NCI-H774 (cell line): ENCODE data around the gene ACTR8.
"Not testable (repeated sequence)": the region's sequence is repeated elsewhere in the genome, so short reads cannot be mapped to it uniquely, and the experiment has no call there.

Source experiments
- DNase-seq: peaks from one replicate; lab custom pipeline; 2025; lab: John Stamatoyannopoulos, UW

The ACTR8 gene

DNA sequence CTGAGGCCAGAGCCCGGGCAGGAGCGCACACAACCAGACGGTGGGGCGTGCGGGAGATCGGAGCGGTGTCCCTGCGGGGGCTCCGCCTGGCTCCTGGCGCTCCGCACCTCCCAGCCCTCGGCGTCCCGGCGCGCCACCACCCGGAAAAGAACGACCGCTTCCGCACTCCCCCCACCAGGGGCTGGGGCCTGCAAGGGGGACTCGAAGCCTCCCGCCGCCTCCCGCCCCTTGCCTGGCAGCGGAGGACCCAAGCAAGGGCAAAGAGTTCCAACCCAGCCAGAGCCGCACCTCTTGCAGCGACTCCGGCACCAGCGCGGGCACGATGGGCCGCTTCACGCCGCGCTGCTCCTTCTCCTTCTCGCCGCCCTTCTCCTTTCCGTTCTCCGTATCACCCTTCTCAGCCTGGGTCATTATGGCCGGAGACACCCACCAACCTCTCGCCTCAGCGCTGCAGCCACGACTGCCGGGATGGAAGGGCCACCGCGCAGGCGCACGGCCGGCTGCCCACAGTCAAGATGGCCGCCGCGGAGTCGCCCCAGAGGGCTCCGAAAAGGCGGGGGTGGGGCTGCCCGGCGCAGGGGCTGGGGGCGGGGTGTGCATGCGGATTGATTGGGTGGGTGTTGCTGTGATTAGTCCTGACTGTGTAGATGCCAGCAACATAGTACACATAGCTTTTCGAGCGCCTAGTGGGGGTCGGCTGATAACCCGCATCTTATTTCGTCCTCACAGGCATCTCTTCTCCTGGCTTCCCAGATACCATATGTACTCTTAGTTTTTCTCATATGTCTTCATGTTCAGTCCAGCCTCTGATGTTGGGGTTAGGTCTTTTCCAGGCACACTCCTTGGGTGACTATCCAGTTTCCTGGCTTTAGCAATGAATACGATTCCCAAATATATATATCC, at the start of gene ACTR8:
TSS of gene ACTR8 (minus strand) at position 462 of the 903 bp plus-strand sequence. CDS start at position 411, 51 bp downstream.
- peak; percentile 23 for DNase-seq

DNA sequence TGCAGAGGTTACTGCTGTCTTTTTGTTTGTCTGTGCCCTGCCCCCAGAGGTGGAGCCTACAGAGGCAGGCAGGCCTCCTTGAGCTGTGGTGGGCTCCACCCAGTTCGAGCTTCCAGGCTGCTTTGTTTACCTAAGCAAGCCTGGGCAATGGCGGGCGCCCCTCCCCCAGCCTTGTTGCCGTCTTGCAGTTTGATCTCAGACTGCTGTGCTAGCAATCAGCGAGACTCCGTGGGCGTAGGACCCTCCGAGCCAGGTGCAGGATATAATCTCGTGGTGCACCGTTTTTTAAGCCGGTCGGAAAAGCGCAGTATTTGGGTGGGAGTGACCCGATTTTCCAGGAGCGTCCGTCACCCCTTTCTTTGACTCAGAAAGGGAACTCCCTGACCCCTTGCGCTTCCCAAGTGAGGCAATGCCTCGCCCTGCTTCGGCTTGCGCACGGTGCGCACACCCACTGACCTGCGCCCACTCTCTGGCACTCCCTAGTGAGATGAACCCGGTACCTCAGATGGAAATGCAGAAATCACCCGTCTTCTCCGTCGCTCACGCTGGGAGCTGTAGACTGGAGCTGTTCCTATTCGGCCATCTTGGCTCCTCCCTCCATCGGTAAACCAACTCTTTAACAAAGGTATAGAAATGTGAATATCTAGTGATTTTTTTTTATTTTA, 45.4 kb upstream of the ACTR8 start:
- DNase-seq, result not testable (repeated sequence)

DNA sequence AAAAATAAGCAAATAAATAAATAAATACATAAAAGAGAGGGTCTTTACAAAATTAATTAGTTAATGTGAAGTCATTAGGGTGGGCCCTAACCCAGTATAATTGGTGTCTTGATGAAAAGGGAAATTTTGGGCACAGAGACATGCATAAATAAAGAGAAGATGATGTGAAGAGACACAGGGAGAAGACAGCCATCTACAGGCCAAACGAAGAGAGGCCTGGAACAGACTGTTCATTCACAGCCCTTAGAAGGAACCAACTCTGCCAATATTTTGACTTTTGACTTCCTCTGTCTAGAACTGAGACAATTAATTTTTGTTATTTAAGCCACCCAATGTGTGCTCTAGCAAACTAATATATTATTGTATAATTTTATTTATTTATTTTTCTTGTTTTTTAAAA, 39.3 kb upstream of the ACTR8 start:
- DNase-seq, result no peak

DNA sequence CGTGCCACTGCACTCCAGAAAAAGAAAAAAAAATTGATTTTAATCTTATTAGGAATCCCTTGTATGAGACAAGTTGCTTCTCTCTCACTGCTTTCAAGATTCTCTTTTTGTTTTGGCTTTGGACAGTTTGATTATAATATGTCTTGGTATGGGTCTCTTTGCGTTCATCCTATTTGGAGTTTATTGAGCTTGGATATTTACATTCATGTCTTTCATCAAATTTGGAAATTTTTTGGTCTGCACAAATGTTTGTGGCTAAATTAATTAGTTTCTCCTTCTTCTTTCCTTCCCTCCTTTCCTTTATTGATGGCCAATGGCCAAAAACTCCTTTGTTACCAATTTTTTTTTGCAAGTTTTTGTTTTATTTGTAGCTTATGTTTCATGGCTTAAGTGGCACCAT, 37.8 kb upstream of the ACTR8 start:
- no peak for DNase-seq

- DNase-seq, result no peak
These were observed 31.4 kb upstream of the ACTR8 start for GRCh38 chr3:53913401-53913800.

DNA sequence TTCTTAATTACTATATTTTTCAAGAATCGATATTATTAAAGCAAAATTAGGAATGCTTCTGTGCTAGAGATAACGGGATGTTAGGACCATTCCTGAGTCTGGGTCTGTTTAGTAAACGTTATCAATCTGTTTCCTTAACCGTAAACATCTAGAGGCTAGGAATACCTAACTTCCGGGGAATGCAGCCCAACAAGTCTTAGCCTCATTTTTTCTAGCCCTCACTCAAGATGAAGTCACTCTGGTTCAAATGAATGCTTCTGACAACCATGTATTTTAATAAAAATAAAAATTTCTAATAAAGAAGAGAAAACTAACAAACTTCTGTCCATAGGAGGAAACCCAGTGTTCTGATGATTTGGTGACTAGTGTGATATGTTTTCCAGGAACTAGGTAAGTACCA, 20.8 kb upstream of the ACTR8 start:
- DNase-seq, result no peak

DNA sequence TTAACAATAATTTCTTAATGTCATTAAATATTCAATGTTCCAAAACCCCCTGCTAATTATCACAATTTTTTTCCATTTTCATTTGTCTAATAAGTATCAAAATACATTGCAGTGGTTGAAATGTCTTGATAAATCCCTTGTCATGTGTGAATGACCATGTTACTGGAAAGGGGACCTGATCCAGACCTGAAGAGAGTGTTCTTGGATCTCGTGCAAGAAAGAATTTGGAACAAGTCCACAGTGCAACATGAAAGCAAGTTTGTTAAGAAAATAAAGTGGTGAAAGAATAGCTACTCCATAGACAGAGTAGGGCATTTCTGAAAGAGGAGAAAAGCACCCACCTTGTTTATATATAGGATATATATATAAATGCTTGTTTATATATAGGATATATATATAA, 20.1 kb upstream of the ACTR8 start:
- no peak for DNase-seq

DNA sequence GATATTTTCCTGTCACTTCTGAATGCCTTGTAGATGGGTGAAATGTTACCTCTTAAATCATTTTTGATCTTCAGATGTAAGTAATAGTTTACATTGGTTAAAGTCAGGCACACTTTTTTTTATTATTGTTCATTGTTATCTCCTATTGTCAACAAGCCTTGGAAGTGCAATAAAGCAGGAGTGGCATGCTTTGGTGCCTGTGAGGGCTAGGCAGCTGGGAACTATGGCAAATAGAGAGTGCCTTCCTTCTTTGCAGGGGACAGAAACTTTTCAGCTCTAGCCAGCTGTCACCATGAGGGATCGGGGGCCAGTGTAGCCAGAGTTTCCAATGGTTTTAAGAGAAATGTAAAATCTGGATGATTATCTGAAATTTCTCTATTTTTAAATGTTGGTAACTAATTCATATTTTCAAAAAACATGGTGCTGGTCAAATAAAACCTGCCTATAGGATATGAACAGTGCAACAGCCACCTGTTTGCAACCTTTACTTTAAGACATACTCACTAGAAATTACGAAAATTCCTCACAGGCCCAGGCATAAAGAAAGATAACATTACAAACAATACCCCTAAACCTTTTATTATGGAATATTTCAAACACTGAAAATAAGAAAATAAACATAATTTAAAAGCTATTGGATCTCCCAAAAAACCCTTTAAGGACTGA, 18.8 kb upstream of the ACTR8 start:
- no peak for DNase-seq

GRCh38 chr3:53899750-53900149, 17.8 kb upstream of the ACTR8 start:
- no peak for DNase-seq

GRCh38 chr3:53892286-53892637, 10.3 kb upstream of the ACTR8 start:
- no peak for DNase-seq

DNA sequence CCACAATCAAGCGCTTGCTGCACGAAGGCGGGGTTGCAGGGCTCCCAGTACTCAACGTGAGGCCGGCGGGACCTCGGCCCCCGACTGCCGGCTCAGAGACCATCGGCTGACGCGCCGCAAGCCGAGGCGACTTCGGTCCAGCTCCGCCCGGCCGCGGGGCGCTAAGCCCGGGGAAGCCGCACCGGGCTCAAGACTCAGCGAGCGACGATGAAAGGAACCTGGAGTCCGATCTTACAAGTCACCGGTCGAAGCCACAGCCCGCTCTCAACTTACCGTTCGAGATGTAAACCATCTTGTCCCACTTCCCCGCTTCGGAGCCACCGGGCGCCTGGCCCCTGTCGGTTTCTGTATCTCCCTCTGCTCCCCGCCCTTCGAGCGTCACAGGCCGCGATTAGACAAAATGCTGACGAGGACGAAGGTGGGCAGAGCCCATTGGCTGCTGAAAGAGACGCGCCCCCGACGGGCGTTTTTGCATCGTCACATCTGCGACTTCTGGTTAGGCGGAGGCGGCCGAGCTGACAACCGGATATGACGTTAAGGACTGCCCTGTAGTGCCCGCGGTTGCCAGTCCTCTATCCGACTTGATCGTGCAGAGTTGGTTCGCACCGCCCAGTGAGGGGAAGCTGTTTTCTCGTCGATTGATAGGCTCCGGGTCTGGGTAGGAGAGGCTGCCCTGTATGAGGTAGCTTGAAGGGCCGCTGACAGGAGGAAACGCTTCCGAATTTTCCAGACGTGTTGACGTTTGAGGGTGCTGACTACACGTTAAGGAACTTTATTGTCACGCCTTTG, 9.7 kb upstream of the ACTR8 start, which contains the start of gene SELENOK:
TSS of gene SELENOK (minus strand) at position 363 of the 789 bp plus-strand sequence.
- DNase-seq, result peak; percentile 89

- no peak for DNase-seq
These were observed 8.9 kb upstream of the ACTR8 start for GRCh38 chr3:53890726-53891475.

DNA sequence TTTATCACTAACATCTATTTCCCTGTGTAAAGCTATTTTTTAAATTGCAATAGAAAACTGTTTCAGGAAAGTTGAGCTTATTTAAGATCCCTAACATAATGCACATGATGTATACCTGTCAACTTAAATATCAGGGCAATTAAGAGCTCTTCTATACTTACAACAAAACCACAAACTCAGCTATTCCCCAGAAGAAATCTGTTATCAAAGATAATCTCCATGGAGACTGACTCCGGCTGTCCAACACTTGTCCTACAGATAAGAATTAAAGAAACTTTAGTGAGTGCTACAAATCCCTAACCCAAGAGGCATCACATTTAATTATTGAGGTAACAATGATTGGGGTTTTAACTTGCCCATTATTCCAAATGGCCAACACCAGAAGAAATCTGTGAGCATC, 6.3 kb upstream of the ACTR8 start:
- no peak for DNase-seq

DNA sequence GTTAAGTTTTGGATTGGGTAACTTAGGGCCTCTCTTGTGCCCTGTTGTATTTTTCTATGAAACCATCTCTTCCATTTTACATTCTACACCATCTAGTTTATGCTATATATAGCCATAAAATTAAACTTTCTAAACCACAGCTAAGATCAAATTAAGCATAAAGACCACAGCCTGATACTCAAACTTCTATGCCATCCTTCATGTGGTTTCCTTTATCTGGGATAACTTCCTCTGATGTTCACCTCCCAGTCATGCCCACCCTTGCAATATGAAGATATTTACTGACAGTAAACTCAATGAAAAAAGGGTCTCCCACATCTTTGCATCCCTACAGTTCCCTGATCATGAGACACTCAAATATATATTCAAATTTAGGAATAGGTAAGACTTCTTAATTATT, 5.5 kb upstream of the ACTR8 start:
- no peak for DNase-seq

GRCh38 chr3:53885239-53885638, 3.3 kb upstream of the ACTR8 start:
- DNase-seq, result no peak

- no peak for DNase-seq
These were observed 2.7 kb upstream of the ACTR8 start for GRCh38 chr3:53884623-53885022.

DNA sequence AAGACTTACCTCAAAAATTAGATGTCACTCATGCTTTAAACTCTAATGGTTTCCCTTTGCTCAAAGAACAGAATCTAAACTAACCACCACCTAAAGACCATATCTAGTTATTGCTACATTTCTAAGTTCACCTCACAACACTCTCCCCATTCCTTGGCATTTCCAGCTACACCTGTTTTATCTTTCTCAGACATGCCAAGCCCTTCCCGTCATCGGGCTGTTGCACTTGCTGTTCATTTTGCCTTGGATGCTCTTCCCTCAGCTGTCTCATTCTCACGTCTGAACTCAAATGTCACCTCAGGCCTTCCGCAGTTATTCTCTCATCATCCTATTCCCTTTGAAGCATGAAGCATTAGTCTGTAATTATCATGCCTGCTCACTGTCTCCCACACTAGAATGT, 1.1 kb upstream of the ACTR8 start:
- no peak for DNase-seq

GRCh38 chr3:53880396-53881345, 1.3 kb downstream of the ACTR8 start:
- DNase-seq, result no peak

- DNase-seq, result no peak
These were observed 16.0 kb downstream of the ACTR8 start for GRCh38 chr3:53865732-53866499.
